CD14-positive monocyte (primary cell): ENCODE data around the gene MED17. TPM values are rescaled to one million over a fixed set of nuclear protein-coding genes. Genes with fewer than 3 reads are reported as not detected.
A peak's percentile ranks its signal among the peaks of the same experiment; 100 is the strongest.

Experiments used
- DNase-seq, 3 donors: peaks; one replicate each; pipeline ENCODE4 v3.0.0-alpha.2; 2011 to 2022
- H2AFZ ChIP-seq: 2 replicates; pipeline ENCODE4 v1.6.0; 2012; ENCODE audit warnings: mild to moderate bottlenecking, low read depth, low read length, inconsistent platforms; ENCODE audit not compliant: insufficient read depth, poor library complexity, severe bottlenecking
- H3K27ac ChIP-seq, 2 donors: 1 replicate in 1 of 2; 2 replicates in 1 of 2; pipeline ENCODE4 v1.5.1; 2012 to 2013; ENCODE audit warnings: low read length in 2 of 2, control low read depth in 1 of 2, inconsistent platforms in 1 of 2, low read depth in 1 of 2, mild to moderate bottlenecking in 1 of 2
- H3K27me3 ChIP-seq, 2 donors: one replicate each; pipeline versions ENCODE4 v1.6.0 to v1.6.1; 2011 to 2013; ENCODE audit warnings: low read length in 2 of 2; ENCODE audit not compliant: control insufficient read depth in 2 of 2, insufficient read depth in 2 of 2
- H3K36me3 ChIP-seq, 2 donors: replicated peaks in 1 of 2; 1 replicate in 1 of 2; 2 replicates in 1 of 2; pipeline versions ENCODE4 v1.5.1 to v1.6.1; 2012 to 2013; ENCODE audit warnings: low read length in 2 of 2, control low read depth in 1 of 2, inconsistent platforms in 1 of 2, mild to moderate bottlenecking in 1 of 2; ENCODE audit not compliant: insufficient read depth in 2 of 2, control insufficient read depth in 1 of 2
- H3K4me1 ChIP-seq, 2 donors: 1 replicate in 1 of 2; 2 replicates in 1 of 2; pipeline versions ENCODE4 v1.5.1 to v1.6.1; 2012 to 2013; ENCODE audit warnings: low read length in 2 of 2, control low read depth in 1 of 2, inconsistent platforms in 1 of 2, mild to moderate bottlenecking in 1 of 2, moderate library complexity in 1 of 2; ENCODE audit not compliant: insufficient read depth in 2 of 2, control insufficient read depth in 1 of 2
- H3K4me2 ChIP-seq: replicated peaks from 2 replicates; pipeline ENCODE3; 2012; ENCODE audit warnings: low read length, moderate library complexity, mild to moderate bottlenecking; ENCODE audit not compliant: poor library complexity, severe bottlenecking; ENCODE audit errors: extremely low read depth
- H3K4me3 ChIP-seq, 3 experiments: fragments of 200-600 bp in 1 of 3; sonication (generic) in 1 of 3; replicated peaks in 1 of 3; 1 replicate in 2 of 3; 2 replicates in 1 of 3; pipeline ENCODE4 v1.5.1; 2011 to 2013; ENCODE audit warnings: low read length in 3 of 3, mild to moderate bottlenecking in 3 of 3, control low read depth in 2 of 3, low read depth in 2 of 3, inconsistent platforms in 1 of 3, moderate library complexity in 1 of 3
- H3K79me2 ChIP-seq: 2 replicates; pipeline ENCODE4 v1.6.0; 2012; ENCODE audit warnings: mild to moderate bottlenecking, control low read depth, inconsistent platforms, low read length, moderate library complexity; ENCODE audit not compliant: insufficient read depth
- H3K9ac ChIP-seq: 2 replicates; pipeline ENCODE4 v1.6.0; 2017; ENCODE audit warnings: low read length, mild to moderate bottlenecking; ENCODE audit not compliant: insufficient read depth, poor library complexity, severe bottlenecking
- H3K9me3 ChIP-seq, 2 donors: replicated peaks in 1 of 2; 1 replicate in 1 of 2; 2 replicates in 1 of 2; pipeline versions ENCODE4 v1.5.1 to v1.6.1; 2012 to 2013; ENCODE audit warnings: low read length in 2 of 2, control low read depth in 1 of 2; ENCODE audit not compliant: control insufficient read depth in 1 of 2, insufficient read depth in 1 of 2
- H4K20me1 ChIP-seq: 2 replicates; pipeline ENCODE4 v1.6.0; 2012; ENCODE audit warnings: mild to moderate bottlenecking, low read length, control low read depth, moderate library complexity; ENCODE audit not compliant: insufficient read depth
- H3K27ac Mint-ChIP-seq, 7 donors: one replicate each; pipeline ENCODE4 v1.8.0; 2020; ENCODE audit warnings: mild to moderate bottlenecking in 7 of 7, mixed read lengths in 7 of 7, moderate library complexity in 6 of 7, inconsistent platforms in 2 of 7
- H3K27me3 Mint-ChIP-seq, 3 donors: one replicate each; pipeline ENCODE4 v1.8.0; 2021 to 2022; ENCODE audit warnings: low read depth in 3 of 3, mild to moderate bottlenecking in 3 of 3, mixed read lengths in 3 of 3, moderate library complexity in 3 of 3, inconsistent platforms in 1 of 3
- H3K36me3 Mint-ChIP-seq, 2 donors: one replicate each; pipeline ENCODE4 v1.8.0; 2020; ENCODE audit warnings: mixed read lengths in 2 of 2, inconsistent platforms in 1 of 2, mild to moderate bottlenecking in 1 of 2
- H3K4me1 Mint-ChIP-seq: one replicate; pipeline ENCODE4 v1.8.0; 2020; ENCODE audit warnings: mild to moderate bottlenecking, mixed read lengths
- H3K4me3 Mint-ChIP-seq, 2 donors: one replicate each; pipeline ENCODE4 v1.8.0; 2020; ENCODE audit warnings: mild to moderate bottlenecking in 2 of 2, mixed read lengths in 2 of 2, moderate library complexity in 1 of 2
- H3K9me3 Mint-ChIP-seq, 7 donors: one replicate each; pipeline ENCODE4 v1.8.0; 2020 to 2022; ENCODE audit warnings: mixed read lengths in 7 of 7, mild to moderate bottlenecking in 6 of 7, moderate library complexity in 6 of 7, inconsistent platforms in 2 of 7
- CTCF ChIP-seq: fragments of 200-600 bp; IDR thresholded peaks from one replicate; pipeline ENCODE4 v1.8.0; 2022; ENCODE audit warnings: antibody characterized with exemption, mild to moderate bottlenecking
- WGBS: methylation state at CpG from one replicate; pipeline ENCODE4 v1.1.5; 2013; ENCODE audit warnings: missing lambda C conversion rate; ENCODE audit not compliant: insufficient coverage; 5-methylcytosine and 5-hydroxymethylcytosine counted together
- intact Hi-C, 2 donors: fragments of 100-400 bp; cut with micrococcal nuclease; formaldehyde crosslinking; loops; one replicate each; pipeline versions ENCODE4 v1.15.0 to v1.15.1; 2023
- polyA plus RNA-seq, 3 donors: library from polyadenylated mRNA; depleted of rRNA in 1 of 3; unstranded in 2 of 3; stranded (reverse) in 1 of 3; fragments of 300-500 nt in 2 of 3; fragments of >200 nt in 1 of 3; fragmentation: Illumina TruSeq in 2 of 3; gene quantifications; 1 replicate in 2 of 3; 2 replicates in 1 of 3; pipeline ENCODE4 v1.2.3, GENCODE V29; 2012 to 2021

The MED17 gene
- polyA plus RNA-seq, 3 donors = 3.4 to 12.8 (median 4.4) TPM

- Histone ChIP-seq H4K20me1 (peaks cover 89% of the 10 kb centered on the region), H3K9ac (no peak overlapping the region), H3K36me3 (peaks cover 83 to 84% of the 10 kb centered on the region in 2 donors), H3K4me1 (peaks cover 24 to 30% of the 10 kb centered on the region in 2 donors), H2AFZ (no peak overlapping the region), H3K79me2 (peaks cover 68% of the 10 kb centered on the region), H3K4me2 (no peak overlapping the region), H3K27ac (peak overlapping the region in 1 of 2 donors; percentile 26), H3K4me3 (no peak overlapping the region), H3K9me3 (no peaks in the 10 kb centered on the region), H3K27me3 (no peaks in the 10 kb centered on the region)
- intact Hi-C loops = no loop called here
- H3K27ac Mint-ChIP-seq = peak overlapping the region in 1 of 7 donors; percentile 43
- H3K4me1 Mint-ChIP-seq = peaks cover 43% of the 10 kb centered on the region
- H3K4me3 Mint-ChIP-seq = no peak overlapping the region
- no peak for TF ChIP-seq CTCF
- no peak for DNase-seq
- peaks cover 74 to 78% of the 10 kb centered on the region in 2 donors for H3K36me3 Mint-ChIP-seq
- no peaks in the 10 kb centered on the region for H3K27me3 Mint-ChIP-seq
- H3K9me3 Mint-ChIP-seq = peaks cover 0 to under 1% (median 0%) of the 10 kb centered on the region in 7 donors
Measured at GRCh38 chr11:93736129-93736528, 48.0 kb upstream of the MED17 start.

- peaks cover 64 to 67% of the 10 kb centered on the region in 2 donors for H3K36me3 ChIP-seq
- Mint-ChIP-seq H3K4me3 (peak overlapping the region in 1 of 2 donors; percentile 12), H3K4me1 (peaks cover 51% of the 10 kb centered on the region), H3K27ac (peak overlapping the region in 3 of 7 donors; percentile 35 to 74 (median 41)), H3K27me3 (no peaks in the 10 kb centered on the region), H3K36me3 (peaks cover 60% of the 10 kb centered on the region in 2 donors), H3K9me3 (peaks cover 0 to 3% (median 0%) of the 10 kb centered on the region in 7 donors)
- peaks cover 73% of the 10 kb centered on the region for H4K20me1 ChIP-seq
- WGBS = no CpG with 5 or more reads among the region's 6 CpGs
- no peak overlapping the region for H3K9ac ChIP-seq
- H3K4me3 ChIP-seq = no peak overlapping the region
- DNase-seq = no peak
- H3K4me2 ChIP-seq = no peak overlapping the region
- H3K27ac ChIP-seq = peak overlapping the region in 1 of 2 donors; percentile 29
- no peak overlapping the region for H2AFZ ChIP-seq
- H3K9me3 ChIP-seq = no peaks in the 10 kb centered on the region
- peaks cover 32 to 40% of the 10 kb centered on the region in 2 donors for H3K4me1 ChIP-seq
- H3K79me2 ChIP-seq = peaks cover 85% of the 10 kb centered on the region
- intact Hi-C loops = no loop called here
- TF ChIP-seq CTCF = no peak
- no peaks in the 10 kb centered on the region for H3K27me3 ChIP-seq
Measured at GRCh38 chr11:93737904-93738612, 46.0 kb upstream of the MED17 start.
